ENCODE data around the gene CORIN.
"Not testable (repeated sequence)": the region's sequence is repeated elsewhere in the genome, so short reads cannot be mapped to it uniquely, and the experiment has no call there.

Gene CORIN

DNA sequence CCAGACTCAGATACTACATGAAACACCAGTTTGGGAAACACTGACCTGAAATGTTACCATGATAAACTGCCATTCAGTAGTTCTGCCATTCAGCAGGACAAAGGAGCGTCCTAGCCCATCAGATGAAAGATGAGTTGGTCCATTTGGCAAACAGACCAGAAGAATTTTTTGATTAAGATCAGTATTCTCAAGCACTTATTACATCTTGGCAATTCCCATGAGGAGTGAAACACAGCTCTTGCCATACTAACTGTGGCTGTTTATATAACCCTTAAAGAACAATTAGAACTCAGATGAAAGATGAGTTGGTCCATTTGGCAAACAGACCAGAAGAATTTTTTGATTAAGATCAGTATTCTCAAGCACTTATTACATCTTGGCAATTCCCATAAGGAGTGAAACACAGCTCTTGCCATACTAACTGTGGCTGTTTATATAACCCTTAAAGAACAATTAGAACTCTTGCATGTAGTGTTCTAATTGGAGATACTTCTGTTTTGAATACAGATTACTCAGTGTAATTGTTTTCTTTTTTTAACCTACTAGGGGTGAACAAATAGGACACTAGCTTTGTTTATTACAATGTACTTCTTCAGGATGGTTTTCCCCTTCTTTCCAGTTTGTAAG is 146.0 kb downstream of the CORIN start:
- DNase-seq (ENCODE audit: low read depth in 2 of 2): not testable (repeated sequence)

DNA sequence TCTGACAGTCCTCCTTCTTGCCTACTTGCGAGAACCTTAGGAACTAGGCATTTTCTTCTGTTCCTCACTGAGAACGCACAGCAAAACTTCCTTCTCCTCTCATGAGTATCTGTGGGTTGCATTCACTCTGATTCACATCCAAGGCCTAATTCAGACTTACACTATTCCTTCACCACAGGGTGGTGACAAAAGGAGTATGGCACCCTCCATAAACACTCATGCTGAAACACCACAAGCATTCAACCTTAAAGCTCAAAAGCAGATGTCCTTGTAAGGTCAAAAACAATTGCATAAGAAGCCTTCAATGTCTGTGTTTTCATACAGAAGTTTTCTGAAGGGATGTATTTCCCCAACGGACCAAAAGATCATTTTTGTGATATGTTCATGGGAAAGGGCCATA is 147.3 kb downstream of the CORIN start:
- no peak for DNase-seq (ENCODE audit: low read depth in 2 of 2)

DNA sequence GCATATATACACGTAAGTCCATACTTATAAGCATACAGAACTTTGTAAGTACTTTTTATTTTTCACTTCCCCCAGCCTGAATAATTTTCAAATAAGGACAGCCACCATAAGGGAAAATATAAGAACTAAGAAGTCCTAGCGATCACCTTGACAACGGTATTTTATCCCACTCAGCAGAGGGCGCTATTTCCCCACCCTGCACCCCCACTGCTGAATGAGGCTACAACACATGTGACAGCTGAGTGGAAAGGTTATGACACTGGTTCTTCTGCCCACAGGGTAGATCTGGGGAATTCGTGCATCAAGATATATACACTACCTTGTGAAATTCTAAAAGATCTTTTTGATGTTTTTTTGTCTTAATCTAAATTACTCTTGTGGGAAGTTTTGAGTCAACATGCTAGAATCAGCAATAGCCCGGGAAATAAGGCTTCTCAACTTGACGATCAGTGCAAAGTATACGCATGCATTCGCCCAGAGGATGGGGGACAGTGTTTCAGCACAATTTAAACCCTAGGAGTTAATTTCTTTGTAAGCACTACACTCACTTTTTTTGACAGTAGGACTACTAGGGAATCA is 151.5 kb downstream of the CORIN start:
- no peak for DNase-seq (ENCODE audit: low read depth in 2 of 2)

DNA sequence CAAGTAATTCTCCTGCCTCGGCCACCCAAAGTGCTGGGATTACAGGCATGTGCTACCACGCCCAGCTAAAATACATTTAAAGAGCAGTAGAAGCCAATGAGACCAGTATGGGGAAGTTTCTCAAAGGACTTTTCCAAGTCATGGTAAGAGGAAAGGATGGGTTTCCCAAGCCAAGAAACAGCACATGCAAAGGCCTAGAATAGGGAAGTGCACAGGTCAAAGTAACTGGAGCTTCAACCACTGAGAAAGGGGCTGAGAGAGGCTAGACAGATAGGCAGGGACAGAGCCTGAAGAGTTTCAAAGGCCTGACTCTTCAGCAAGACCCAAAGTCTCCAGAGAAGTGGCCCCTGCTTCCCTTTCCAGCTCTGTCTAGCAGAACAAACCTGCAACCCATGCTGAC is 162.1 kb downstream of the CORIN start:
- DNase-seq (ENCODE audit: low read depth in 2 of 2): no peak

DNA sequence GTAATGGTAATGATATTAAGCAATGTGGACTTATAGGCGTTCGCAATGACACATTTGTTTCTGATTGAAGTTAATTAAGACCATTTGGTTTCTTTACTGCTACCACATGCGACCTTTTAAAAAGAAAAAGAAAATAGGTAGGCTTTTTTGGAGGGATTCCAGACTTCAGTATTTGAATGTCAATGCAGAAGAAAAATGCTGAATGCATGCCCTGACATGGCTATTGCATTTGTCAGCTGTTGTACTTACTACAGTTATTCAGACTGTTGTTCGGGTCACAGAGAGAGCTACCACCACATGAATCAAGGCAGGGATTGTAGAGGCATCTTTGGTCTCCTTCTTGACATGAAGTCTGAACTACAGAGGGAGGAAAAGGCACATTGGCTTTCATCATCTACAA is 163.7 kb downstream of the CORIN start:
- DNase-seq (ENCODE audit: low read depth in 2 of 2): peak in 1 of 2 experiments; percentile 25

DNA sequence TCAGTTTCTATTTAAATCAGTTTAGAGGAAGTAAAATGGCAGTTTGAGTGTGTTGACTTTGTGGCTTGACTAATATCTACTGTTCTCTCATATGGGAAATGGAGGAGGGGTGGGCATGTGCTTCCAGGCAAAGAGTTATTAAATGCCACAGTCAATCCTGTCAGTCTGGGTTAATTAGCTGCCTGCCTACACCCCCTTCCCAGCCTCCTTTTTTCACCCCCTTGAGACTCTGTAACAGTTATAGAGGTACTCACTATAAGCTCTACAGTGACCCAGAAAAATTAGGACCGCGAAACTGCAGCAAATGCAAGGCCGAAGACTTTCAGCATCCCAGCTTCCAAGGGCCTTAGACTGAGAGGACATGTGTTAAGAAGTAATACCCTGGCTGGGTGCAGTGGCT is 165.2 kb downstream of the CORIN start:
- DNase-seq (ENCODE audit: low read depth in 2 of 2): no peak

DNA sequence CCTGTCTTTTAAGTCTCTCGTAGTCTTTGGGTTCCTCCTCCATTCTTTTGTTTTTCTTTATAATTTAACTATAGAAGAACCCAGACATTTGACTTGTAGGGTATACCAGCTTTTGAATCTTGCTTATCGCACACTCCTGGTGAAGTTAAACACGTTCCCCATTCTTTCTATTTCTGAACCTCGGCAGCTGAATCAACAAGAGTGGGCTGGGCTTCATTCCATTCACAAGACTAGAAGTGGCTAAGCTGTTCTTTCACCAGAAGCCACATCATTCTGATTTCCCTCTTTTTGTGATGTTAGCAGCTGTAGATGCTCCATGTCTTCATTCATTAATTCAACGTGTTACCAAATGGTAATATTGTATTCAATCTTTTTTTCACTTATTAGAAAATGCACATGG is 167.9 kb downstream of the CORIN start:
- no peak for DNase-seq (ENCODE audit: low read depth in 2 of 2)

DNA sequence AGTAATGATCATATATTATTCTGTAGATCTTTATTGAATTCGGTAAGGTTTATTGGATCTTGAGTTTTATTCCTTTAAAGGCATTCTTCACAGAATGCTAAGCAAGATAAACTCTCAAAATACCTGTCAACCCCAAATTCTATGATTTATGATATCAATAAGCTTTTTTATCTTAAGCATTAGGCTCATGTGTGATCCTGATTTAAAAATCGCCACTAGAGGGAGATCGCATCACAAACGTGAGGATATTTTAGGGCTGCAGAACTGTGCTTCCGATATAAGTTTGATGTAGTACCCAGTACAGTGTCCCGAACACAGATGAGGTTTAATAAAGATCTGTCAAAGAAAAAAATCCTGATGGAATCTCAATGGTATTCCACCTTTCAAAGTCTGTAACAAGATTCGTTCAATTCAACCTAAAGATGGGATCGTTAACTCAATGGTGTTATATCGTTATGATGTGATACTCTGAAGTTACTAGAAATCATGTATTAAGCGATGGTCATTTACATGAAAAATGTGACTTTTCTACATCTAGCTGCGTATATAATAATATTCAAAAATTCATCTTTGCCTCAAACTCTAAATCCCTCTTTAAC is 169.0 kb downstream of the CORIN start:
- peak; percentile 25 to 34 for DNase-seq (ENCODE audit: low read depth in 2 of 2)

DNA sequence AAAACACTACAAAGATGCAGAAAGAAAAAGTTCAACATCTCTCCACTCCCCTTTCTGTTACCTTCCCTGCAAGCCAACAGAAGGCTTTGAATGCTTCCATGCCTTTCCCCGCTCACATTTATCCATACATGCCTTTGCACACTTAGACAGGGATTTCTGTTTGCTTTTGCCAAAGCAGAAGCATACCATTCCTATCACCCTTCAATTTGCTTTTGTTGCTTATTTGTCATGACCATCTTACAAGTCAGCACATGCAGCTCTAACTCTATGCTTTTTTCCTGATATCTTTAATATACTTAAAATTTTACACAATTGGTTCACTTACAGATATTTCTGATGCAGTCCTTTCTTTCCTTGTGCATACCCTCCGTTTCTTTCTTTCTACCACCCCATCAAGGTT is 169.6 kb downstream of the CORIN start:
- no peak for DNase-seq (ENCODE audit: low read depth in 2 of 2)

DNA sequence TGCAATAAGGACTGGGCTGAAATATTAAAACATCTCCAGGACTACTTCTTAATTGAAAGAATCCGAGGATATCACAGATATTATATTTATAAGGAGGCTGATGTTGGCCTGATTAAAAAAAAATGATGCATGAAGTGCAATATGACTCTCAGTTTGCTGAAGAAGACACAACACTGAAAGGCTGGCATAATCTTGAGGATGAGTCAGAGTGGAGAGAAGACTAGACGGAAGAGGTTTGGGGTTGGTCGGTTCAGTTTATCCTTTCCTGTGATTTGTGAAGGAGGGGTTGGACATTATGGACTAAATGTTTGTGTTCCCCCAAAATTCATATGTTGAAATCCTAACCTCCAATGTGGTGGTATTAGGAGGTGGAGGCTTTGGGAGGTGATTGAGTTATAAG is 170.3 kb downstream of the CORIN start:
- DNase-seq (ENCODE audit: low read depth in 2 of 2): no peak

DNA sequence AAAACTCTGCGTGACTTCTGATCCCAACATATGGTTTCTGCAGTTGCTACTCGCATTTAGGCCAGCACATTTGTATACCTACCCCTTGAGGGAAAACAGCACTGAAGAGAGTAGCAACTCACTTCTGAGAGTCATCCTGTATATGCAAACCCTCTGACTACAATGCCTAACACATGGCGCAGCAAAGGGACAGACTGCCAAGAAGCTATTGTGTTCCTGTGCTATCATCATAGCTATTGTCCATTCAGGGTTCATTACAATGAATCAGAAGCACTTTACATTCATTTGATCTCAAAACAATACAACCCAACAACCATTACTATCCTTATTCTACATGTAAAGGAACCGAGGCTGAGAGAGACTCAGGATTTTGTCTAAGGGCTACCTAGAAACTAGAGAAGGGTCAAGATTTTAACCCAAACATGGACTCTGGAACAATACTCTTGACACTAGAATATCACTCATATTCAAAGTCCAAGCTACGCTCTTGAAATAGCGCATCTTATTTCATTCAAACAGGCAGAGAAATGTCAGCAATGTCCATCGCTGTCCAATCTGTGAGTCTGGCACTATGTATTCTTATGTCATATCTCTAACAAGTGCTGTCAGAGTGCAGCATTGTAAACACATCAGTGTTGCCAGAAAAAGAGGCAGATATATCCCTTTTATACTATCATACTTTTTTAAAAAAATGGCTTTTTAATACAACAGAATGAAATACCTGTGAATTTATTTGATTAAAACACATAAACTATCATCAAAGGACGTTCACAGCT is 173.6 kb downstream of the CORIN start:
- no peak for DNase-seq (ENCODE audit: low read depth in 2 of 2)

DNA sequence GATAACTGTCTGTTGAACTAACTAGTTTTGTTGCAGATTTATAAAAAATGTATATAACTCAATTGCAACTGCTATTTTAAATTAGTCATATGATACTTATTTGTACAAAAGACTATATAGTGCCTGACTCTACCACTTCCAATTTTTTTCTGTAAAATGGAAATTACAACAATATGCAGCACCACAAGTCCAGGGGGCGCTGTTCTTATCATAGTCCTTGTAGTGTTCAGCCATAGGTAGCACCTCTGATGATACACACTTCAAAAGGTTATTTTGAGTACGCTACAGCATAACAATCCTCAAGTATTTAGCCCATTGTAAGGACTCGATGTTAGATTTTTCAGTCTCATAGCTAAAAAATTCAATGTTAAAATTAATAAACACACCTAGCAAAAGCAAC is 174.9 kb downstream of the CORIN start:
- DNase-seq (ENCODE audit: low read depth in 2 of 2): no peak

DNA sequence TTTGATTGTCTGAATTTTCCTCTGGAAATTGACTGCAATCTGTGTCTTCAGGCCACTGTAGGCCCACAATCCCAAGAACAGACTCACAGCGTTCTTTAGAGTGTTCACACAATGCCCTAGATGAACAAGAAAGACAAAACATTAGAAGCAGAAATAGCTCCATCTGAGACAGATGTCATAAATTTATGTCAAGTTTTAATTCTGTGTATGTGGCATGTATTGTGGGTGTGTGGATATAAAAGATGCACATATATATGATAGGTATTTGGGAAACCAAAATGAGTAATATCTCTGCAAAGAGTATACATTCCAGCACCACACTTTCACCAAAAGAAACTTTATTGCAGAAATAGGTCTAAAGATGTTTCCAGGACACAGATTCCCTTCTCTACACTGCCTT is 176.1 kb downstream of the CORIN start:
- no peak for DNase-seq (ENCODE audit: low read depth in 2 of 2)

DNA sequence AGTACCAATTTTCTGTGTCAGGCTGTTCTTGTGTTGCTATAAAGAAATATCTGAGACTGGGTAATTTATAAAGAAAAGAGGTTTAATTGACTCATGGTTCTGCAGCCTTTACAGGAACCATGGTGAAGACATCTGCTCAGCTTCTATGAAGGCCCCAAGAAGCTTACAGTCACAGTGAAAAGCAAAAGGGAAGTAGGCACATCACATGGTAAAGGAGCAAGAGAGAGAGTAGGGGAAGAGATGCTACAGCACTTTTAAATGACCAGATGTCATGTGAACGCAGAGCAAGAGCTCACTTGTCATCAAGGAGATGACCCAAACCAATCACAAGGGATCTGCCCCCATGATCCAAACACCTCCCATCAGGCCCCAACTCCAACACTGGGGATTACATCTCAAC is 178.5 kb downstream of the CORIN start:
- no peak for DNase-seq (ENCODE audit: low read depth in 2 of 2)

DNA sequence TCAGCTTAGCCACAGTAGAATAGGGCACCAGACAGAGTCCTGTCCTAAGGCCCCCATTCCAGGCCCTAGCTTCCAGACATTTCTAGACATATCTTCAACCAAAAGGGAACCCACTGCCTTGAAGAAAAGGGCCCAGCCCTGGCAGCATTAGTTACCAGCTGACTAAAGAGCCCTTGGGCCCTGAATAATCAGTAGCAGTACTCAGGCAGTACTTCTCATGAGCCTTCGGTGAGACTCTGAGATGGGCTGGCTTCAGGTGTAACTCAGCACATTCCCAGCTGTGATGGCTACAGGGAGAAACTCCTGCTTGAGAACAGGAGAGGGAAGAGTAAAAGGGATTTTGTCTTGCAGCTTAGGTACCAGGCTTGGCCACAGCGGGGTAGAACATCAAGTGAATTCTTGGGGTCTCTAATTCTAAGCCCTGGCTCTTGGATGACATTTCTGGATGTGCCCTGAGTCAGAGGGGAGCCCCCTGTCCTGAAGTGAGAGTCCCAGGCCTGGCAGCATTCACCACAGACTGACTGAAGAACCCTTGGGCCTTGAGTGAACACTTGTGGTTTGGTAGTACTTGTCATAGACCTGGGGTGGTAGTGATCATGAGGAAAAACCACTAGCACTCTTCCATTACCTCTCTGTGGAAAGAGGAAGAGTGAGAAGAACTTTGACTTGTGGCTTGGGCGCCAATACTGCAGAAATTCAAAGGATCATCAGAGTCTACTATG is 182.7 kb downstream of the CORIN start:
- no peak for DNase-seq (ENCODE audit: low read depth in 2 of 2)

DNA sequence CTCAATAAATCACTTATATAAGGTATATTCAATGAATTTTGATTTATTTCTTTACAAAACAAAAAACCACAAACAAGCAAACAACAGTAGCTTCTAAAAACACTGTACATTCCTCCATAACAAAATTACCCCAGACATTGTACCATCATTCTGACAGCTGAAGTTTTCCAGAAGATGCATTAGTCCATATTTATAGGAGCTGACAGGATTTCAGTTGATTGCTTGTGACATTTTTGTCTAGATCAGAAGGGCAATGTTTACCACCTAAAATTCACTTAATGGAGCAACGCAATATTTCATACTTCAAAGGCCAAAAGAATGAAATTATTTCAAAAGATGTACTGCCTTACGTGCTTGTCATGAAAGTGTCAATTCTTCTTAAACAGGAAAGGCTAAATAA is 185.8 kb downstream of the CORIN start:
- DNase-seq (ENCODE audit: low read depth in 2 of 2): no peak

DNA sequence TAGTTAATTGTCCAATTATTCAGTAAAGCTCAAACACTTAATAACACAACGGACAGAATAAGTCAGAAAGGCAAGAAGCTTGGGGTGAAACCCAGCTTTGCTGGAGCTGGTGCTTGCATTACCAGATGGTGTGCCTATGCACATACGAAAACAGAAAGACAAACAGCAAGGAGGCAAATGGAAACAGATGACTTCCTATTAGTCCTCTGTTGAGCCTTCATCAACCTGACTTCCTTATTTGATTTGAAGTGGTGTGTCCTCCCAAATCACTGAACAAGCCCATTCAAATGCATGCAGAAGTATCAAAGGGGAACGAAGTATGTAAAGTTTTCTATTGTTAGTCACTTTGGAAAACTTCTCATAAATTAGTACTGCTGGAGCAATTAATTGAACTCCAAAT is 186.6 kb downstream of the CORIN start:
- DNase-seq (ENCODE audit: low read depth in 2 of 2): no peak

DNA sequence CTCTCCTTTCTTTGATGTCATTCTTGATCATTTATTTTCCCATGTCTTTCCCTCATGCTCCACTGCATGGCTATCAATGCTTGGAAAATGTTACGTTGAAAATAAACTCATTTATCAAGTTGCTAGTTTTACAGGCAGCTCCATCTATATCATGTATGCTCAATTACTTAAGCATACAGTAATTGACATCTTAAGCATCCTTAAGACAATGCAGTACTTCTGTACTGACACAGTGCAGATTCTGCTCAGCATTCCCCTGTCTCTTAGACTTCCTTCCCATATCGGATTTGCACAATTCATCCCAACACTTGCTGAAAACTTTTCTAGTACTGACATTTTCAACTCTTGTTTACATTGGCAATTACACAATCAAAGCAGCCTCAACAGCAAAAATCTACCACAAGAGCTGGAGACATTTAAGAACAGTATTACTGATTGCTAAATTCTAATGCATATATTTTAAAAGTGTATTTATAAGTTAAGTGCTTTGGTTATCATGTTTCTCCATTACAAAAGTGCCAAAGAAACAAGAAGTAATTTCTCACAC is 187.2 kb downstream of the CORIN start:
- DNase-seq (ENCODE audit: low read depth in 2 of 2): no peak

DNA sequence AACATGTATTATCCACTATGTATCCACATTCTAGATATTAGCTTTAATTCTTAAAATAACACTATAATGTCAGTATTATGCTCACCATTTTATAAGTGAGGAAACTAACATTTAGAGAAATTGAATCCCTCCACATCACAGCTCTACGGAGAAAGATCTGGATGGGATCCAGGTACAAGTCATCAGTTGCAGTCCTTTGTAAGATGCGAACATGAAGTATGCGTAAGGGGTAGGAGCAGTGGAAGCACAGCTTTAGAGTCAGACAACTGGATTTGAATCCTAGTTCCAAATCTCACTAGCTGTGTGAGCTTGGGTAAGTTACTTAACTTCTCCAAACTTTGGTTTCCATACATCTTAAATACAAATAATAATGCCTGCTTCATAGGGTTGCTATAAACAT is 190.3 kb downstream of the CORIN start:
- DNase-seq (ENCODE audit: low read depth in 2 of 2): no peak

DNA sequence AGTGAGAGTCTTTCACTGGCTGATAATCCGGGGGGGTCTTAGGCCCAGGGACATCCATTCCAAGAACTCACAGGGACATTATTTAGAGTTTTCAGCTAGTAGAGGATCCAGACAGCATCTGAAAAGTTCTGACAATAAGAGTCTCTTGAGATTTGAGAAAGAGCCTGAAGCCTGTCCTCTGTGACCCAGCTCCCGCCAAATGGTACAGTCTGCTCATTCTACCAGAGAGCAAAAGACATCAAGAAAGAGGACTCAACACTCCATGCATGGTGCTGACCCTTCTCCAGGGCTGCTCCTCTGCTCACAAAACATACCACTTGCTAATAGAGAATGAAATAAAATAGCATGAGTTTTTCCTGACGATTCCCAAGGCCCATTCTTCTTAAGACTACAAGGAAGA is 190.8 kb downstream of the CORIN start:
- DNase-seq (ENCODE audit: low read depth in 2 of 2): no peak

DNA sequence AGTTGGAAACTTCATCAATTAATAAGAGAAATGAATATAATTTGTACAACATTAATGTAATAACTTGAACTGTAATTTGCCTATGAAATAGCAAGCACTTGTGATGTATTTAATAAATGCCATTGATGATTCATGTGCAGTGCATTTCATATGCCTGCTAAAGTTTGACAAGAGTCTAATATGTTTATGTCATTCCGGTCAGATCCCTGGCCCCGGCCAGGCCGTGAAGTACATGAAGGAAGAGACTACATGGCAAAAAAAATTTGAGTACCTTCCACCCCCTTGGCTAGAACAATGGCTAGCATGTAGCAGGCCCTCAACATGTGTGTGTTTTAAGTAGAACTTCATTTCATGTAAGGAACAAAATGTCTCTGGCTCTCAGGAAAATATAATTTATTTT is 191.5 kb downstream of the CORIN start:
- no peak for DNase-seq (ENCODE audit: low read depth in 2 of 2)

DNA sequence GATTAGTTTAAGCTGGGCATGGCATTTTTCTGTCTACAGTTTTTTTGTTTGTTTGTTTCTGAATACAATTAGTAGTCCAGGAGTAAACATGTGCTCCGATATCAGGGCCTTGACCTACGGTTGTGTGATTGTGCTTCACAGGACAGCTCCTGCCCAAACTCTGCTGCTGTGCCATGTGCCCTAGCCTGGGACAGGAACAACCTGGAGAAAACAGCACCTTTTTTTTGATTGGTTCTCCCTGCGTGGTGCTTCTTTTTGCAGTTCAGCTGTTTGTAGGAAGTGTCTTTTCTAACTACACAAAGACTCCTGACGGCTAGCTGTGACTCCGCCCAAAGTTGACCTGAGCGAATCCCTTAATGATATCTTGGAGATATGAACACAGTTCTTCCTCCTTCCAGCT is 194.0 kb downstream of the CORIN start:
- no peak for DNase-seq (ENCODE audit: low read depth in 2 of 2)
